ENCODE measurements around the gene ZCCHC2.

The ZCCHC2 gene

GRCh38 chr18:62522504-62523254 lies at the start of gene ZCCHC2:
Gene ZCCHC2, plus strand, starts transcription at chr18:62523025. Its CDS starts 400 bp downstream, at chr18:62523425.
- peak; percentile 99 for DNase-seq (ENCODE audit: low read depth)

GRCh38 chr18:62479574-62479973 lies 43.3 kb upstream of the ZCCHC2 start:
- DNase-seq (ENCODE audit: low read depth): no peak

GRCh38 chr18:62480927-62481326 lies 41.9 kb upstream of the ZCCHC2 start:
- DNase-seq (ENCODE audit: low read depth): no peak

- no peak for DNase-seq (ENCODE audit: low read depth)
Measured at GRCh38 chr18:62484941-62485340, 37.9 kb upstream of the ZCCHC2 start.

GRCh38 chr18:62485684-62486083 lies 37.1 kb upstream of the ZCCHC2 start:
- peak; percentile 9 for DNase-seq (ENCODE audit: low read depth)

- DNase-seq (ENCODE audit: low read depth): peak; percentile 21
Measured at GRCh38 chr18:62486290-62486964, 36.4 kb upstream of the ZCCHC2 start.

- no peak for DNase-seq (ENCODE audit: low read depth)
Measured at GRCh38 chr18:62487161-62487560, 35.7 kb upstream of the ZCCHC2 start.

- DNase-seq (ENCODE audit: low read depth): no peak
Measured at GRCh38 chr18:62490967-62491695, 31.7 kb upstream of the ZCCHC2 start.

GRCh38 chr18:62493033-62493862 lies 29.6 kb upstream of the ZCCHC2 start:
- no peak for DNase-seq (ENCODE audit: low read depth)

- DNase-seq (ENCODE audit: low read depth): no peak
Measured at GRCh38 chr18:62494764-62495163, 28.1 kb upstream of the ZCCHC2 start.

- DNase-seq (ENCODE audit: low read depth): no peak
Measured at GRCh38 chr18:62496262-62496661, 26.6 kb upstream of the ZCCHC2 start.

- no peak for DNase-seq (ENCODE audit: low read depth)
Measured at GRCh38 chr18:62497190-62497772, 25.5 kb upstream of the ZCCHC2 start.

GRCh38 chr18:62498616-62499262 lies 24.1 kb upstream of the ZCCHC2 start:
- no peak for DNase-seq (ENCODE audit: low read depth)

- DNase-seq (ENCODE audit: low read depth): no peak
Measured at GRCh38 chr18:62499263-62499650, 23.6 kb upstream of the ZCCHC2 start.

GRCh38 chr18:62500174-62500573 lies 22.7 kb upstream of the ZCCHC2 start:
- no peak for DNase-seq (ENCODE audit: low read depth)

- DNase-seq (ENCODE audit: low read depth): no peak
Measured at GRCh38 chr18:62500966-62501591, 21.7 kb upstream of the ZCCHC2 start.

- DNase-seq (ENCODE audit: low read depth): peak; percentile 22
Measured at GRCh38 chr18:62505669-62506494, 16.9 kb upstream of the ZCCHC2 start.

GRCh38 chr18:62506495-62507143 lies 16.2 kb upstream of the ZCCHC2 start:
- DNase-seq (ENCODE audit: low read depth): no peak

- DNase-seq (ENCODE audit: low read depth): no peak
Measured at GRCh38 chr18:62509779-62510178, 13.0 kb upstream of the ZCCHC2 start.

All from activated T-cell treated with anti-CD3 and anti-CD28 coated beads for 48 hours (primary cell).